HG02623 (cell line): Measurements from ENCODE around the gene EMC10.
"Not testable (repeated sequence)": the region's sequence is repeated elsewhere in the genome, so short reads cannot be mapped to it uniquely, and the experiment has no call there.

Experiments
- ATAC-seq: cut with Tn5 transposase; IDR thresholded peaks from one replicate; pipeline ENCODE4 v1.9.1; 2021; ENCODE audit warnings: moderate library complexity; ENCODE audit not compliant: unreplicated experiment

The EMC10 gene

DNA sequence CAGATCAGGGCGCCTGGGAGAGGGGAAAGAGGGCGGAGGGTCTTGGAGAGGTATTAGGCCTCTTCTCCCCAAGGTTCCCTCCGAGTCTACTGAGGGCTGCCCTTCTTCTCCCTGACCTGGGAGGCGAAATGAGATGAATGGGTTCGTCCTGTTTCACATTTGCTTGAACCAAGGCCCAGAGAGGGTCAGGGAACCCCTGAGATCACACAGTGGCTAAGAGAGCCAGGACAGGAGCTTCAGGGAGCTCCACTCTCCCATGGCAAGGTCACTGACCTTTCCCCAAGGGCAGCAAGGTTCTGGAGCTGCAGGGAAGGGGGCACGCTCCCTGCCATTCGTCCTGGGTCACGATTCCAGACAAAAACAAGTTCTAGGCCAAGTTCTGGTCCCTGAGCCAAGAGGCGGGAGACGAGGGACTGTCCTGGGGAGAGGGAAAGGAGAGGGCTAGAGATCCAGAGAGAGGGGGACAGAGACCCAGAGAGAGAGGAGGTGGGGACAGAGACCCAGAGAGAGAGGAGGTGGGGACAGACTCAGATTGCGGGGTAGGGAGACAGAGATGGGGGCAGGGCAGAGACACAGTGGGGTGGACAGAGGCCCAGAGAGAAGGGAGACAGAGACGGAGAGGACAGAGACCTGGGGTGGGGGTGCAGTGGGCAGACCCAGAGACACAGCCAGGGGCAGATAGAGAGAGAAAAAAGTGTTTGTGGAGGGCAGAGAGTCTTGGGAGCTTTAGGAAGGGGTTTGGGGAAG is 36.9 kb downstream of the EMC10 start:
- ATAC-seq, result no peak

DNA sequence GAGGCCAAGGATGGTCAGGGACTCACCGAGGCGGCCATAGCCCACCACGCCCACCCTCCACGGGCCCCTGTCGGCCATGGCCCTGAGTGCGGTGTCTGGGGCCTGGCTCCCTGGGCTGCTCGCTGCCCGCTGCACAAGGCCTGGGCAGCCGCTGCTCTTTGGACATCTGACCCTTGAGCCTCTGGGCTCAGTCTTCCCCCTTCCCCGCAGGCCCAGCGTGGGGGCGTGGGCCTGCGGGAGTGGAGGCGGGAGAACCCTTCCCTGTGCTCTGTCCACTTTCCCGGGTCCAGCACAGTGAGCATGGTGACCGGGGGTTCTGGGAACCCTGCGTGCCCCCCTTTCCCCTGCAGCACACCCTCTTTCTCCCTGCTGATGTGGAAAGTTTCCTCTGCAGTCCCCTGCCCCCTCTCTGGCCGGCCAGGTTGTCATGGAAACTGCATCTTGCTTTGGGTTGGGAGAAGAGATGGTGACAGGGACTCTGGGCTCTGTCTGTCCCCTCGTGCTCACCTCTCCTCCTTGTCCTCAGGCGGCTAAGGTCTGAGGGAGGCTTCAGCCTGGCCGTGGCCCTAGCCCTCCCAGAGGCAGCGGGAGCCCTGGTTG is 37.5 kb downstream of the EMC10 start, which contains the start of gene ASPDH:
ASPDH (minus strand) TSS at position 168 of the 600 bp plus-strand sequence; CDS start at position 78, 90 bp downstream.
- ATAC-seq, result no peak

DNA sequence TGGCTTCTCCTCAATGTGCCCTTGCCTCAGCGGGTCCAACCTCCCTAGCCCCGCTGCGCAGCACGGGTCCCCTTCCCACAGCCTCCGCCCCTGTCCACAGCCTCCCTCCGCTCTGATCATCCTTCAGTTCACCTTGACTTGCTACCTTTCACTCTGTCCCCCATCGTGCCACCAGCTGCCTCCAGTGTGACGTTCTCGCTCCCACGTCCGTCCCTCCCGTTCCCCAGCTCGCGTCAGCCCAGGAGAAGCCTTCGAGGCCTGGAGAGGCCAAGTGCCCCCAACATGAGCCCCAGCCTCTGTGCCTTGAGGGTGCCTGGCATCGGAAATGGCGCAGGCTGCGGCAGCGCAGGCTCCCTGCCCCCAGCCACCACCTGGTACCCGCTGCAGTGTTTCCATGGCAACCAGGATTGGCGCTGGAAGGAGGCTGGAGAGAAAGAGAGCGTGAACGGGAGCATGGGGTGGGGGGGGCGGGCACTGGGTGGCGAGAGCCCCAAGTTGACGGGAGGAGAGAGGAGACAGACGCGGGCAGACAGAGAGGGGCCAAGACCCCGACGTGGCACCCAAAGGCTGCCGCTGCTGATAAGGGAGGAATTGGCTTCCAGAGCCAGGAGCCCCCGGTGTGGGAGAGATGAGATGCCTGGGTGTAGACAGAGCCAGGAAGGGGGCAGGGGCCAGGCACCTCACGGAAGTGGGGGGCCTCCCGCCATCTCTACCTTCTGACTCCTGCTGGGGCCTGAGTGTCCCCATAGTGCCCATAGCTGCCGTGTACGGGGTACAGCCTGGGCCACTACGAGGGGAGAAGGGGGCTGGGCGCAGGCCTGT is 38.2 kb downstream of the EMC10 start:
- no peak for ATAC-seq

DNA sequence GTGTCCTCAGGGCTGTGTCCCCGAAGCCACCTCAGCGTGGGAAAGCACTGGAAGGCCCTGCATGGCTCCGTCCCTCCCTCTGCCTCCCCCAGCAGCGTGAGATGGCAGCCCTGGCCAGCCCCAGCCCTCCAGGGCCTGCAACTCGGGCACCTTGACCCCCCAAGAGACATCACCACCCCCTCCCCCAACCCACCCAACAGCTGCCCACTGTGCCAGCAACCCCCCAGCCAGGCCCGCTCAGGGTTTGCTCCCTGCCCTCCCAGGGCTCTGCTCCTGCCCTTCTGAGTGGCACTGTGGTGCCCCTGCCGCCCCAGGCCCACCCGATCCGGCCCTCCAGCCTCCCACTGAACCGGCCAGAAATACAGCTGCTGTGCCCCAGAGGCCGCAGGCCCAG is 38.9 kb downstream of the EMC10 start:
- no peak for ATAC-seq

DNA sequence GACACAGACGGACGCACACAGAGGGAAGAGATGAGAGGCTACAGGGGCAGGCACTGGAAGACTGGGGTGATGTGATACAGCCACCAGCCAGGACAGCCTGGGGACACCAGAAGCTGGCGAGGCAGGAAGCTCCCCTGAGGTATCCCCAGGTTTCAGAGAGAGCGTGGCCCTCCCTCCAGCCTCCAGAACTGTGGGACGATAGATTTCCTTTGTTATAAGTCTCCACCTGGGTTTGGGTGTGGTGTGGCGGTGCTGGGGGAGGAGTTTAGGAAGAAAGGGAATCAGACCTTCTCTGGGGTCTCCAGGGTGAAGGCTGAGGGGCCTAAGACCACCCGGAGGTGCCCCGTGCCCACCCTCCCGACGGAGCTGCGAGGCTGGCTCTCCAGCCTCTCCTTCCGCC is 40.1 kb downstream of the EMC10 start:
- no peak for ATAC-seq

DNA sequence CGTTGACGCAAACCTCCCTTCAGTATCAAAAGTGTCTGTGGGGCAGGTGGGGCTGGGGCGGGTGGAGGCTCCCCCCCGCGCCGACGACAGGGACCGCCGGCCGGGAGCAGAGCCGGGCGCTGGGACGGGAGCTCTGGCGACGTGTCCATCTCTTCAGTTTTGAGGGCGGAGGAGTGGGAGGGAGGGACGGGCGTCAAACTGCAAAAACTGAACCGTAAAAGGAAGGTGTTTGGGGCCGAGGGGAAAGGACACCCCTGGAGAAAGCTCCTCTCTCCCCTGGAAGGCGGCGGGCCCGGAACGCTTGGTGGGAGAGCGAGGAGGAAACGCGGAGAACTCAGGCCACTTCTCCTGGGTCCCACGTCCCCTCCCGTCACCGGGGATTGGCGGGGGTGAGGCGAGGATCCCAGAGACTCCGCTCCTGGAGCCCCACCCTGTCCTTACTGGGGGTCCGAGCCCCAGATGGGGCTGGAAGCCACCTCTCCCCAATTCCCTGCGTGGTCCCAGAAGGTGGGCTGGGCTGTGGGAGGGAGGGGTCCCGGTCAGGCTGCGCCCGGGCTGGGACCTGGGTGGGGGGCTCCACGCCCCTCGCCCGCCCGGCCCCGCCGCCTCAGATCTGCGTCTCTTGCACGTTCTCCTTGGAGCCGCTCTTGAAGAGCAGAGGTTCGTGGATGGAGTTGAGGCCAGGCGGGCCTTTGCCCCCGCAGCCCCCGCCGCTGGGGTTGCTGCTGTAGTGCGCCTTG is 40.8 kb downstream of the EMC10 start:
- no peak for ATAC-seq

DNA sequence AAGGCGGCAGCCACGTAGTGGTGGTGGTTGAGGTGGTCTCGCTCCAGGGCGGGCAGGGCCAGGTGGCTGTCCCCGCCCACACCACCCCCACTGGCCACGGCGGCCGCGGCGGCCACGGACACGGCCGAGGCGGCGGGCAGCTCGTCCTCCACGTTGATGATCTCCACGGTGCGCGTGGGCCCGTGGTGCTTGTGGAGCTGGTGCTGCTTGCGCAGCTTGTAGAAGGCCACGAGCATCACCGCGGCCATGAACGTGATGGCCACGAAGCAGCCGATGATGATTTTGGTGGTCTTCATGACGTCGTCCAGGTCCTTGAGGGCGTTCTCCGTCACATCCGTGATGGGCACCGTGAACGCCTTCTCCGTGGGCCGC is 41.4 kb downstream of the EMC10 start:
- no peak for ATAC-seq

DNA sequence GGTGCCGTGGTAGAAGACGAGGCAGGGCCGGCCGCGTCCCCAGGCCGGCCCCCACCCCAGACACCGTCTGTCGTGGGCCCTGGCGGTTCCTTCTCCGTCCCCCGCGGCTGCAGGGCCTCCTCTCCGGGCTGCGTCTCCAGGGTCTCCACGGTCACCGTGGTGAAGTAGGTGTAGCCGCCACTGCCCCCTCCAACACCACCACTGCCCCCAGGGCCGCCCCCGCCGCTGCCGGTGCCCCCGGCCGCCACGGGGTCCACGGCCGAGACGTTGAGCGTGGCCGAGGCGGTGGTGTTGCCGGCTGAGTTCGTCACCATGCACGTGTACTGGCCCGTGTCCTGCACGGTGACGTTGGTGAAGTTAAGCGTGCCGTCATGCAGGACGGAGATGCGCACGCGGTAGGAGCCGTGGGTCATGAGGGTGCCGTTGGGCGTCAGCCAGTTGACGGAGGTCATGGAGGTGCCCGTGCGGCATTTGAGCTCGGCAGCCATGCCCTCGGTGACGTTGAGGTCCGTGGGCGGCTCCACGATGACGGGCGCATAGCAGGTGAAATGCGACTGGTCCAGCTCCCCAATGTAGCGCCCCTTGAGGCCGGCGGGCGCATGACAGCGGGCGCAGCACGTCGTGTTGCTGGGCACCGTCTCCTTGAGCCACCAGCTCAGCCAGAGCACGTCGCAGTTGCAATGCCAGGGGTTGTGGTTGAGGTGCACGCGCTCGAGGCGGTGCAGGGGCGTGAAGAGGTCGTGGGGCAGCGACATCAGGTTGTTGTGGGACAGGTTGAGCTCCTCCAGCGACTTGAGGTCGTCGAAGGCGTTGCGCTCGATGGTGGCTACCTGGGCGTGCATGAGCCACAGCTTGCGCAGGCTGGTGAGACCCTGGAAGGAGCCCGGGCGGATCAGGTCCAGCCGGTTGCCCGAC is 42.0 kb downstream of the EMC10 start:
- ATAC-seq, result no peak

DNA sequence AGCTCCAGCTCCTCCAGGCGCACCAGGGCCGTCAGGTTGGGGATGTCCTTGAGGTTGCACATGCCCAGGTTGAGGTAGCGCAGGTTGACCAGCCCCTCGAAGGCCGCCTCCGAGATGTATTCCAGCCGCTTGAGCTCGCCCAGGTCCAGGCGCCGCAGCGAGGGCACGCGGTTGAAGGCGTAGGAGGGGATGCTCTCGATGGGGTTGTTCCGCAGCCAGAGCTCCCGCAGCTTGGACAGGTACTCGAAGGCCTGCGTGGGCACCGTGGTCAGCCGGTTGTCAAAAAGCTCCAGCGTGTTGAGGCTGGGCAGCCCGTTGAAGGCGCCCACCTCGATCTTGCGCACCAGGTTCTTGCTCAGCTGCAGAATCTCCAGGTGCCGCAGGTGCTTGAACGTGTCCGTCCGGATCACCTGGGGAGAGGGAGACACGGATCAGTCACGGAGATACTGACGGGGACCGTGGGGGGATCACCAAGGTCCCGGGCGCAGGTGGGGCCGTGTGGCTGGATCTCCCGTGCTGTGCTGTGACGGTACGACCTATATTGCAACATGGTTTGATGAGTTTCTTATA is 42.8 kb downstream of the EMC10 start:
- ATAC-seq, result no peak

DNA sequence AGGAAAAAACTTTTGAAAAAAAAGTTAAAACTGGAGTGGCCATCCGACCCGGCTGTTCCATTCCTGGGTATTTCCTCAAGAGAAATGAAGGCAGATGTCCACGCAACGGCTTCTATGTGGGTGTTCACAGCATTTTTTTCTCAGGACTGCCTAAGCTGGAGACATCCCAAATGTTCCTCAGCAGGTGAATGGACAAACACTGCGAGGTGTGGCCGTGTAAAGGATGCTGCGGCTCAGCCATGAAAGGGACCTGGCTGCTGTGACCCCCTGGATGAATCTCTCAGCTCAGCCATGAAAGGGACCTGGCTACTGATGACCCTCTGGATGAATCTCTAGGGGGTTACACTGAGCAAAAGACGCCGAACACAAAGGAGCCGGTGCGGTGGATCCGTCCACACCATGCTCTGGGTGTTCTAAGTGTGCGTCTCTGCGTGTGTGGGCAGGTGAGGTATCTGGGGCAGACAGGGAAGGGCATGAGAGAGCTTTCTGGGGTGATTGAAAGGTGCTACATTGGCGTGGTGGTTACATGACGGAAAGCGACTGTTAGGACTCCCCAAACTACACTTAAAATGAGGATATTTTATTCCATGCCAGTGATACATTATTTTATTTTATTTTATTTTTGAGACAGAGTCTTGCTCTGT is 44.6 kb downstream of the EMC10 start:
- ATAC-seq, result no peak

DNA sequence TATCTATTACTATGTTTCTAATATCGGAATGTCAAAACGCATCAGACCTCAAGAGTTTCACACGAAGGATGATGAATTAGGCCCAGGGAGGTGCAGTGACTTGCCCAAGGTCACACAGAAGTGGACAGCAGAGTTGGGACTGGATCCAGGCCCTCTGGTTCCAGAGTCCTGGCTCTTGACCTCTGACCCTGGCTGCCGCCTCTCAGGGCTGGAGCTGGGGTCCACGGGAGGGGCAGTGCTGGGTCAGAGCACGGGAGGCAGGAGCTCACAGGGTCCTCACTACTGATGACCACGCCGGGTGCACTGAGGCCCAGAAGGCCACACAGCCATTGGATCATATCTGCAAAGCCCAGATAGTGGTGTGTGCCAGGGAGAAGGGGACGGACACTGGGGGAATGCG is 46.6 kb downstream of the EMC10 start:
- ATAC-seq, result no peak

DNA sequence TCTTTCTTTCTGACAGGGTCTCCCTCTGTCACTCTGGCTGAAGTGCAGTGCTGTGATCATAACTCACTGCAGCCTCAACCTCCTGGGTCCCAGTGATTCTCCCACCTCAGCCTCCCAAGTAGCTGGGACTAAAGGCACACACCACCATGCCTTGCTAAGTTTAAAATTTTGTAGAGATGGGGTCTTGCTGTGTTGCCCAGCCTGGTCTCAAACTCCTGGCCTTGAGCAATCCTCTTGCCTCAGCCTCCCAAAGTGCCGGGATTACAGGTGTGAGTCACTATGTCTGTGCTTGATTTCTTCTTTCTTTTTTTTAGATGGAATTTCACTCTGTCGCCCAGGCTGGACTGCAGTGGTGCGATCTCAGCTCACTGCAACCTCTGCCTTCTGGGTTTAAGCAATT is 51.7 kb downstream of the EMC10 start:
- not testable (repeated sequence) for ATAC-seq

DNA sequence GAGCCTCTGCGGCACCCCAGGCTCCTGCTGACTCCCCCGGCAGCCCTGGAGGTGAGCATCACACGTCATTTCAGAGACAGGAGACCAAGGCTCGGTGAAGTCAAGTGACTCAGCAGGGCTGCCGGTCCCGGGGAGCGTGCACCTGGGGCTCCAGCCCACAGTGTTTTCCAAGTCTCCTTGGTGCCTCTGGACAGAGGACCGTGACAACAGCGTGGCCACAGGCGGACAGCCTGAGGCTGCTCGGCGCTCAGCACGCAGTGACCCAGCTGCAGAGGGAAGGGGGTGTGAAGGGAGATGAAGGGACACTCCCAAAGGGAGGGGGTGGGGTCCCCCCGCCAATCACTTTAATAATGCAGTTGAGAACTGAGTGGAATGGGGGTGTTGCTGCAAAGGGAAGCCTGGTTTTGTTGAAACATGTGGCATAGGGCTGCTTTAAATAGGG is 54.9 kb downstream of the EMC10 start:
- ATAC-seq, result no peak

DNA sequence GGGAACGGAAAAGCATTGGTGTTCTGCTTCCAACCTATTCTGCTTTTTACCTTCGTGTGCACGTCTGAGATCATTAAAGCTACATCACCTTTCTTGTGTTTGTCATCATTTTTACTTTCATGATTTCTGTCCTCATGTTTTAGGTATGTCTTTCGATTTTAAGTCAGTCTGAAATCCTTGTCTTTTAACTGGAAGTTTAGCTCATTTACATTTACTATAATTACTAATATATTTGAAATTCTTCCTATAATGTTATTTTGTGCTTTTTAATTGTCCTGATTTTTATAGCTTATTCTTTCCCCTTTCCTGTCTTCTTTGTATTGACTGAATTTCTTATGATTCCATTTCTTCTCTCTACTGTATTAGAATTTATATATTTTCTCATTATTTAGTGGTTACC is 56.6 kb downstream of the EMC10 start:
- no peak for ATAC-seq

DNA sequence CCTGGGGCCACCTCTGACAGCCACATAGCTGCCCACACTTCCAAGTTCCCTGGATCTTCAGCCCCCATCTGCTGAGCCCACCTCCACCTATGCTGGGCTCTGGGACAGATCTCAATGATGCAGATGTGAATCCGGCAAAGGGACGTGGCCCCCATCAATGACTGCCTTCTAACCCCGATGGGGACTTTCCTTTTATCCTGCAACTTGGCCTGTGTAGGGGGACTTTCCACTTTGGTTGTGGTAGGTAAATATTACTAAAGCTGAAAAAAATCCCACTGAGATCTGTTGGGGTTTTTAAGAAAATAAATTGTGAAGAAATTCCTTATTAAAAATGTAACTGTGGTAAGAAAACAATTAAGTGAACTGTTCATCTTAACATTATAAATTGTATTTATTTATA is 58.2 kb downstream of the EMC10 start:
- ATAC-seq, result no peak

DNA sequence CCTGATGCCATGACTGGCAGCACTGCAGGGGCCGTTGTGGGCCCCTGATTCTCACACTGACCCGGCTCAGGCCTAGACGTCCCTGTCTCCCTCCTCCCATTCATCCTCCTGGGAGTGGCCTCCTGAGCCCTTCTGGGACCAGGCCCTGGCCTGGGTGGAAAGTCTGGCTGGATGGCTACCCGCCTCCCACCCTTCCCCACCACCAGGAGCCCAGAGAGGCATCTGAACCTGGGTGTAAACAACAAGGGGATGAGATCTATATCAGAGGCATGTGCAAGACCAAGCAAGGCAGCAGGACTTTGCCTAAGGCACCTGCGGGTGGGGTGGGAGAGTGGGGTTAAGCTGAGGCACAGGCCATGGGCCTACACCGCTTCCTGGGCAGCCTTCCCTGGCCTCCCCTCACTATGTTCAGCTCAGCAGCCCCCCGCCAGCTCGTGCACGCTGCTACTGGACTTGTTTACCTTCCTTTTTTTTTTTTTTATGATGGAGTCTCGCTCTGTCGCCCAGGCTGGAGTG is 59.4 kb downstream of the EMC10 start:
- no peak for ATAC-seq

DNA sequence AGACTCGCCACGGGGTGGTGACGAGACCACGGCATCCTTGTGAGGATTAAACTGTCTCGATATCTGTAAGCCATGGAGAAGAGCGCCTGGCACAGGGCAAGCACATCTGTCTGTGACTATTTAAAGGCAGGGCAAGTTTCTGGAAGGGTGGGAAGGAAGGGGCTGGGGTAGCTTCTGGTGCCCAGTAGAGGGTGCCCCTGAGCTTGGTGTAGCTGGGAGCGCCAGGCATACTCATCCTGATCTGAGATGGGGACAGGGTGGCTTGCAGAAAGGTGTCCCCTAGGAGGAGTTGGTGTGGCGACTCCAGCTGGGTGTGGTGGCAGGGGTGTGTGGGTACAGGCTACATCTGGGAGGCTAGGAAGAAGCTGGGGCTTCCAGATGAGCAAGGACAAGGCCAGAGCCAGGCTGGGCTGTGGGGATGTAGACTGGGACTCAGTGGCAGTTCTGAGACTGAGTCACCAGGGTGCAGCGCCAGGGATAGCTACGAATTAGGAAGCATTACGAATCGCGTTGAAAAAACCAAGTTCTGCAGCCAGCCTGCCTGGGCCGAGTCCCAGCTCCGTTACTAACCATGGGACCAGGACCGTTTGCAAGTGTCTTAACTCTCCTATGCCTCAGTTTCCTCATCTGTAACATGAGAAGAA is 60.5 kb downstream of the EMC10 start:
- ATAC-seq, result no peak

DNA sequence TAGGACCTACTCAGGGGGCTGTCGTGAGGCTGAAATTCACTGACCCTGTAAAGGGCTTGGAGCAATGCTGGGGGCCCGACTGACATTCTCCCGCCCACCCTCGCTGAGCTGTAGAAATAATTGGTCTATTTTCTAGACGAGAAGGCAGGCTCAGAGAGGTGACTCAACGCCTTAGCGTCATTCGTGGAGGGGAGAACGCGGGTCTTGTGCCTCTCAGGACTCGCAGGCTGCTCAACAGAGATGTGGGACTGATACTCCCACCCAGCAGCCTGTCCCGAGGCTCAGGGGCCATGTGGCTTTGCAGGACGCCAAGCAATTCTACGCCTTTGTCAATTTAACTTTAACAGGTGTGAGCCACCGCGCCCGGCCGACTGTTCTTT is 61.0 kb downstream of the EMC10 start:
- ATAC-seq, result no peak

DNA sequence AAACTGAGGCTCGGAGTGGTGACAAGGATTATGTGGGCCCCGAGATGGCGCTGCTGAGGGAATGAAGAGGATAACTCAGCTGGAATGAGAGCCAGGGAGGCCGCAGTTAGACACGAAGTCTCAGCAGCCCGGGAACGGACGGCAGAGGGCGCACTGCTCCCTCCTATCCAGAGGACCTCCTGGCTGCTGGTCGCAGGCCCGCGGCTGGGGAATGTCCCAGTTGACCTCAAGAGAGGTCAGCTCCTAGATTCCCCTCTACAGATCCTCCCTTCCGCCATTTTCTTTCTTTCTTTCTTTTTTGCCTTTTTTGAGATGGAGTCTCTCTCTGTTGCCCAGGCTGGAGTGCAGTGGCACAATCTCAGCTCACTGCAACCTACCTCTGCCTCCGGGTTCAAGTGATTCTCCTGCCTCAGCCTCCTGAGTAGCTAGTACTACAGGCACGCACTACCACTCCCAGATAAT is 61.5 kb downstream of the EMC10 start:
- no peak for ATAC-seq
